ENCODE results near the gene KIF18B.

- no peak for TF ChIP-seq TAF1 (IDR thresholded peaks at IDR 0.05; ENCODE audit: borderline replicate concordance, insufficient read depth, low read length)
- no peak for TF ChIP-seq SIN3A (IDR thresholded peaks at IDR 0.05; ENCODE audit: borderline replicate concordance, insufficient read depth, low read length)
- no peak for TF ChIP-seq POLR2AphosphoS5 (IDR thresholded peaks at IDR 0.05; ENCODE audit: low read depth, low read length)
- no peak for TF ChIP-seq REST (IDR thresholded peaks at IDR 0.05; ENCODE audit: insufficient read depth in 1 of 2, low read depth in 2 of 2, low read length in 2 of 2)
- TF ChIP-seq FOXP2 (optimal IDR thresholded peaks at IDR 0.05; ENCODE audit: borderline replicate concordance, extremely low read depth, extremely low read length, insufficient read depth), result no peak
Observed at GRCh38 chr17:44941712-44942331, 5.8 kb downstream of the KIF18B start.

All from PFSK-1 (cell line).